ENCODE data around the gene CCNQ.

The CCNQ gene

GRCh38 chrX:153576239-153576870 is 22.6 kb downstream of the CCNQ start:
- in situ Hi-C loops (cut with HindIII; ENCODE audit: low sequenced_read_pairs): no loop called here

GRCh38 chrX:153573984-153574383 is 25.0 kb downstream of the CCNQ start:
- in situ Hi-C loops (cut with HindIII; ENCODE audit: low sequenced_read_pairs): no loop called here

DNA sequence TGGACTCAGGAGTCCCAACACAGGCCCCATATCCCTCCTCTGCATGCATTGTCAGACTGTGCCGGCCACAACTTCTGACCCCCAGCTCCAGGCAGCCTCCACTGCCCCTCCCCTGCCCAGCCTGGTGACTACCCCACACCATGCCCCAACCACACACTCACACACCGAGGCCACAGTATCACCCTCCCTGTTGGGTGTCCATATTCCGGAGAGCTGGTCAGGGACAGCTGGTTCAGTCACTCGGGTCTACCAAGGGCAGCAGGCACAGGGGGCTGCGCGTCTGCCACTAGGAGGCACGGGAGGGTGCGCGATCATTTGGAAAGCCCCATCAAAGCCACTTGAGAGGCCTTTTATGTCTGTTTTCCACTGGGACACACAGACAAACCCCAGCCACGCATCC is 26.3 kb downstream of the CCNQ start:
- in situ Hi-C loops (cut with HindIII; ENCODE audit: low sequenced_read_pairs): no loop called here

- in situ Hi-C loops (cut with HindIII; ENCODE audit: low sequenced_read_pairs): no loop called here
Observed at GRCh38 chrX:153571534-153571908, 27.4 kb downstream of the CCNQ start.

DNA sequence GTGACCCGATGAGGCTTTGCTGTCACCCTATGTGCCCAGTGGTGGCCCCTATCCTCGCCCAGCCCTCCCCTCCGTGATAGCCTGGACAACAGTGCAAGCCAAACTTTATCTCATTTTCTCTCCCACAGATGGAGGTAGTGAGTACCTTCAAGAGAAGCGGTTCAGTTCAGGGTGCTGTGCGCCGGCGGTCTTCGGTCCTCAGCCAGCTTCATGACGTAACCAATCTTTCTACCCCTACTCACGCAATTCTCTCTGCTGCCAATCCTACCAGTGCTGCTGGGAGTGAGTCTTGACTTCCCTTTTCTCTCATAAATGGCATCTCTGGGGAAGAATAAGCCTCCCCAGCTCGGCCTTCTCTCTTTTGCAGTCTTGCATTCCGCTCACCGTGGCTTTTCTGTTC is 29.5 kb downstream of the CCNQ start:
- in situ Hi-C loops (cut with HindIII; ENCODE audit: low sequenced_read_pairs): no loop called here

DNA sequence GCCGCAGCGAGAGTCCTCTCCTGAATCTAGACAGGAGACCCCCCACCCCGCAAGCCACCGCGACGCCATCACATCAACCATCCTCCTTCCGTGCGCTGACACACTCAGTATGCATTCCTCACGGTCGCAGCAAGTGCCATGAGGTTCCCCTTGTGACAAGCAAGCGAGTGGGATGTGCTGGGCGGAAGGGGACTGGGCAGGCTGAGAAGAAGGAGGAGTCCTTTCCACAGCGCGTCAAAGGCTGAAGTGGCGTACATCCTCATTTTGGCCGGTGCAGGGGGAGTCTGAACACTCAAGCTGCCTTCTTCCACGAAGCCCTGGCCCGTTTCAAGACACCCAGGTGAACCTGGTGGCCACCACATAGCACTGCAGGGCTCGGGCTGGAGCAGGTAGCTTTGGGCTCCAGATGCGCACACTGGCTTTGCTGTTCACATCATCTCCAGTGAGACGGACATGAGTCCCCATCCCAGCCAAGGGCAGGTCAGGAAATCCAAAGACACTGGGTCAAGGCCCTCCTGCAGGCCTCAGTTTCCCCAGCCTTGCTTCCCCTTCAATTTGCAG is 30.4 kb downstream of the CCNQ start:
- in situ Hi-C loops (cut with HindIII; ENCODE audit: low sequenced_read_pairs): no loop called here

DNA sequence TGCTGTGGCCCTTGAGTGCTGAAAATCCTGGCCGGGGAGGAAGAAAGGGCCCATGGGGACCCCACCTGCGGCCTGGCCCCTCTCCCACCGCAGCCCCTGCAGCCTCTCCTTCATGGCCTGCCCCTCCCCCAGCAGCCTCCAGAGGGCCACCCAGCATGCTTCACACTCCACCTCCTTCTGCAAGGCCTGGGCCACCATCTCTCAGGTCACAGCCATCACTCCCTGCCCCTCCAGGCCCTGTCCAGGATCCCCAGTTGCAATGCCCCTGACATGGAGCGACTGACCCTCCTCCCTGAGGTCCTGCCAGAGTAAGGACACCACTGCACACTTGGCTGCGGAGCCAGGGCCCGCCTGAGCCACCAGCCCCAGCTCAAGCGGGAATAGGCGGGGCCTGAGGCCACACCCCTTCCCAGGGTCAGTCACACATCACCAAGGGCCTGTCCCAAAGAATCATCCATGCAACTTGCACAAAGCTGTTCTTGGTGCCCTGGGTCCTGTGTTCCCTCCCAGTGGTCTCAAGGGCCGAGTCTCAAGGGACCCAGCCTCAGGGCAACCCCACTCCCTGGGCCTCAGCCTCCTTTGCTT is 32.9 kb downstream of the CCNQ start:
- in situ Hi-C loops (cut with HindIII; ENCODE audit: low sequenced_read_pairs): no loop called here

- in situ Hi-C loops (cut with HindIII; ENCODE audit: low sequenced_read_pairs): no loop called here
Observed at GRCh38 chrX:153564047-153564606, 34.8 kb downstream of the CCNQ start.

DNA sequence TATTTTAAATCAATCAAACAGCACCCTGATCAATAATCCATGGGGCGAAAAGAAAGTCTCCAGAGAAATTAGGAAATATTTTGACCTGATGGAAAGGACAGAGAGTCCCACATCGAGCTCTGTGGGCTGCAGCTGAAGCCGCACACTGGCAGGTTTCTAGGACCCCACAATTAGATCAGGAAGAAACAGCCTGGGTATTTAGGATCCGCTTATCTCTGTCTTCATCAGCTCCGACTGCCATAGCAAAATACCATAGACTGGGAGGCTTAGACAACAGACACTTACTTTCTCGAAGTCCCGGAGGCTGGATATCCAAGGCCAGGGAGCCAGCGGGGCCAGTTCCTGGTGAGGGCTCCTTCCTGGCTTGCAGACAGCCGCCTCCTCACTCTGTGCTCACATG is 36.4 kb downstream of the CCNQ start:
- in situ Hi-C loops (cut with HindIII; ENCODE audit: low sequenced_read_pairs): no loop called here

- in situ Hi-C loops (cut with HindIII; ENCODE audit: low sequenced_read_pairs): no loop called here
Observed at GRCh38 chrX:153561337-153561736, 37.6 kb downstream of the CCNQ start.

GRCh38 chrX:153560466-153560865 is 38.5 kb downstream of the CCNQ start:
- in situ Hi-C loops (cut with HindIII; ENCODE audit: low sequenced_read_pairs): no loop called here

DNA sequence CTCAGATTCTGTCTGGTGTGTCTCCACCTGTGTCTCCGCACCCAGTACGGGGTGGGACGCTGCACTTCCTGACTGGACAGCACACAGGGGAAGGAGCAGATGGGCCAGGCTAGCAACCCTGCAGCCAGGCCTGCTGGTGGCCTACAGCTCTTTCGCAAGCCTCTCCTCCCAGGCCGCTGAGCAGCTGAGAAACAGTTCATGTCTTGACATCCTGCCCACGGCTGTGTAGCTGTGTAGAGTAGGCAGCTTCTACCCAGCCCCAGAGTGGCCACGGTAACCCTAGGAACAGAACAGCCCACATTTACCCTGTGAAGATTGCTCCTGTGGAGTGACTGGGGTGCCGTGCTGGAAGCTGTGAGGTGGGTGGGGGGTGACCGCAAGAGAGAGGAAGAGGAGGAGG is 38.9 kb downstream of the CCNQ start:
- in situ Hi-C loops (cut with HindIII; ENCODE audit: low sequenced_read_pairs): no loop called here

DNA sequence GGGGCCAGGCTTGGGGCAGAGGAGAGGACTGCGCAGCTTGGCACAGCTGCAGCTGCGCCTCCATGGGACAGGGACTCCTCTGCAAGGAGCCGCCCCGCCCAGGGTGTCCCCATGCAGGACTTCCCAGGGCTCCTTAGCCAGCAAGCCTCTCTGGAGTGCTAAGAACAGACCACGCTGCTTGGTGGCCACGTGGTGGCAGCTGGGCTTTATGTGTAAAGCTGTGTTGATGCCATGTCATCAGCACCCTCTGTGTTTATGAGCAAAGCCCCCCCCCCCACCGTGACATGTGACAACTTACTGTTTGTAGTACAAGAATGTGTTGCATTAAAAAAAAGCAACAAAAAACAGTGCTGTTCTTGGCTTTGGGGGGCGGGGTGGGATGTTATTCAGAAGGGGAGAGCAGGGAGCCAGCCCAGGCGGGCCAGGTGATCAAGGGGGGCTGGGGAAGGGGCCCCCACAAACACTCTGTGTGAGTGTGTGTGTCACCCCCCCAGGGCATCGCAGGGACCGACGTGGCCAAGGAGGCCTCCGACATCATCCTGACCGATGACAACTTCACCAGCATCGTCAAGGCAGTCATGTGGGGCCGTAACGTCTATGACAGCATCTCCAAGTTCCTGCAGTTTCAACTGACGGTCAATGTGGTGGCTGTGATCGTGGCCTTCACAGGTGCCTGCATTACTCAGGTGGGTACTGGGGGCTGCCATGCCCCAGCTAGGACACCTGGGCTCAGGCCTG is 41.2 kb downstream of the CCNQ start:
- in situ Hi-C loops (cut with HindIII; ENCODE audit: low sequenced_read_pairs): no loop called here

GRCh38 chrX:153556767-153557166 is 42.2 kb downstream of the CCNQ start:
- in situ Hi-C loops (cut with HindIII; ENCODE audit: low sequenced_read_pairs): no loop called here

DNA sequence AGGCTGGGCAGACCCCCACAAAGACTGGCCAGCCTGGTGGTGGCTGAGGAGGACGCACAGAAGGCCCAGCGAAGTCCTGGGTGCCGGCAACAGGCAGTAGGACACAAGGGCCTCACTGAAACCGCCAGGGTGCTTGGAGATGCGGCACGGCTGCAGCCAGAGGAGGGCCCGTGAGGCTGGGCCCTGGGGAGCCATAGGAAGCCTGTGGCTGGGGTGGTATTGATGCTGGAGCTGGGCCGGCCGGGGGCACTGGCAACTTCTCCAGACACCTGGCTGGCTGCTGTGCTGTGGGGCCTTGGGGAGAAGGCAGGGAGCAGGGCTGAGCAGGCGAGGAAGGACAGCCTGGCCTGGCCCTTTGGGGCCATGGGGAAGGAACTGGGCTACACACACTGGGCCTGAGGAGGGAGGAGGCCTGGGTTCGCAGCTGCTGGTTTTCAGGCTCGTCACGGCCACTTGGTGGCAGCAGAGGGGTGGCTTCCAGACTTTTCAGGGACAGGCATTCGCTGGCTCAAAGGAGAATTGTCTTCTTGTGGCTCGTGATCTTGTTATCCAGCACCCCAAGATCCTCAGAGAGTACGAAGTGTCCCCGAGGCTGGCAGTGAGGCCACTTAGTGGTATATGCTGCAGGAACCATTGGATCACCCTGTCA is 44.3 kb downstream of the CCNQ start:
- in situ Hi-C loops (cut with HindIII; ENCODE audit: low sequenced_read_pairs): no loop called here

GRCh38 chrX:153551135-153551534 is 47.8 kb downstream of the CCNQ start:
- in situ Hi-C loops (cut with HindIII; ENCODE audit: low sequenced_read_pairs): no loop called here

GRCh38 chrX:153549807-153550206 is 49.1 kb downstream of the CCNQ start:
- in situ Hi-C loops (cut with HindIII; ENCODE audit: low sequenced_read_pairs): no loop called here

GRCh38 chrX:153549231-153549630 is 49.7 kb downstream of the CCNQ start:
- in situ Hi-C loops (cut with HindIII; ENCODE audit: low sequenced_read_pairs): no loop called here

GRCh38 chrX:153547195-153547594 is 51.7 kb downstream of the CCNQ start:
- in situ Hi-C loops (cut with HindIII; ENCODE audit: low sequenced_read_pairs): no loop called here

GRCh38 chrX:153546386-153546785 is 52.6 kb downstream of the CCNQ start:
- in situ Hi-C loops (cut with HindIII; ENCODE audit: low sequenced_read_pairs): no loop called here

GRCh38 chrX:153544727-153545126 is 54.2 kb downstream of the CCNQ start:
- in situ Hi-C loops (cut with HindIII; ENCODE audit: low sequenced_read_pairs): no loop called here

All from DLD1 (cell line).